Measurements from ENCODE around the gene GADD45B. TPM values are rescaled to one million over a fixed set of nuclear protein-coding genes. Genes with fewer than 3 reads are reported as not detected.
A peak's percentile ranks its signal among the peaks of the same experiment; 100 is the strongest.
"Not testable (repeated sequence)": the region's sequence is repeated elsewhere in the genome, so short reads cannot be mapped to it uniquely, and the experiment has no call there.

GADD45B gene
- total and polyA plus RNA-seq, 8 donors = 7.5 to 73.5 (median 14.4) TPM

GRCh38 chr19:2517881-2518601 lies 42.1 kb downstream of the GADD45B start:
- H3K4me1 ChIP-seq = no peaks in the 10 kb centered on the region
- no peaks in the 10 kb centered on the region for H3K27me3 ChIP-seq
- no peak overlapping the region for H3K4me3 ChIP-seq
- DNase-seq (peak in 1 of 4 donors; percentile 63), ATAC-seq (no peak)
- no peak for TF ChIP-seq CTCF (IDR thresholded peaks at IDR 0.05)
- no peaks in the 10 kb centered on the region for H3K9me3 ChIP-seq
- no peaks in the 10 kb centered on the region for H3K36me3 ChIP-seq
- H3K27ac ChIP-seq = no peak overlapping the region
- intact Hi-C loops (cut with DNase I) = no loop called here

- H3K36me3 ChIP-seq; H3K4me1 ChIP-seq; DNase-seq; H3K9me3 ChIP-seq; H3K27ac ChIP-seq; H3K4me3 ChIP-seq; intact Hi-C loops (cut with DNase I); ATAC-seq; H3K27me3 ChIP-seq: not testable (repeated sequence)
Measured at GRCh38 chr19:2518856-2519255, 42.9 kb downstream of the GADD45B start.

GRCh38 chr19:2519482-2519881 lies 43.6 kb downstream of the GADD45B start:
- no peaks in the 10 kb centered on the region for H3K36me3 ChIP-seq
- H3K27ac ChIP-seq = no peak overlapping the region
- H3K4me3 ChIP-seq = no peak overlapping the region
- DNase-seq (peak in 1 of 4 donors; percentile 12), ATAC-seq (no peak)
- intact Hi-C loops (cut with DNase I) = no loop called here
- H3K27me3 ChIP-seq = no peaks in the 10 kb centered on the region
- TF ChIP-seq CTCF (IDR thresholded peaks at IDR 0.05) = no peak
- no peaks in the 10 kb centered on the region for H3K9me3 ChIP-seq
- no peaks in the 10 kb centered on the region for H3K4me1 ChIP-seq

GRCh38 chr19:2523630-2524311 lies 47.8 kb downstream of the GADD45B start:
- TF ChIP-seq CTCF (IDR thresholded peaks at IDR 0.05) = no peak
- Histone ChIP-seq H3K9me3 (no peaks in the 10 kb centered on the region), H3K4me1 (peaks cover 0 to 2% of the 10 kb centered on the region in 2 donors), H3K4me3 (no peak overlapping the region), H3K36me3 (no peaks in the 10 kb centered on the region), H3K27ac (no peak overlapping the region), H3K27me3 (no peaks in the 10 kb centered on the region)
- no peak for ATAC-seq
- intact Hi-C loops (cut with DNase I) = no loop called here
- DNase-seq = peak in 1 of 4 donors; percentile 31

GRCh38 chr19:2524361-2524839 lies 48.5 kb downstream of the GADD45B start:
- no peak for ATAC-seq
- peaks cover 0 to 6% of the 10 kb centered on the region in 2 donors for H3K4me1 ChIP-seq
- intact Hi-C loops (cut with DNase I) = no loop called here
- no peak for DNase-seq
- H3K27ac ChIP-seq = no peak overlapping the region
- no peak overlapping the region for H3K4me3 ChIP-seq
- no peaks in the 10 kb centered on the region for H3K27me3 ChIP-seq
- no peaks in the 10 kb centered on the region for H3K36me3 ChIP-seq
- TF ChIP-seq CTCF (IDR thresholded peaks at IDR 0.05) = no peak
- H3K9me3 ChIP-seq = no peaks in the 10 kb centered on the region

Measured in left lung (tissue), 10 donors.